Liver (tissue), 3 donors: ENCODE data around the gene SPEG.

Experiments used
- EGR1 ChIP-seq, 2 donors: IDR thresholded peaks; 2 replicates each; pipeline ENCODE4 v1.6.1; 2016 to 2018; ENCODE audit warnings: antibody characterized with exemption in 2 of 2, low read depth in 2 of 2
- FOXA1 ChIP-seq: IDR thresholded peaks from 2 replicates; pipeline ENCODE4 v1.6.1; 2016; ENCODE audit warnings: antibody characterized with exemption
- GABPA ChIP-seq, 2 donors: IDR thresholded peaks in 1 of 2; conservative IDR thresholded peaks in 1 of 2; 2 replicates each; pipeline ENCODE4 v1.6.1; 2016; ENCODE audit warnings: antibody characterized with exemption in 2 of 2, mild to moderate bottlenecking in 1 of 2, moderate library complexity in 1 of 2
- RAD21 ChIP-seq, 2 donors: IDR thresholded peaks; 2 replicates each; pipeline ENCODE4 v1.6.1; 2016; ENCODE audit warnings: antibody characterized with exemption in 2 of 2, mild to moderate bottlenecking in 2 of 2
- REST ChIP-seq: IDR thresholded peaks from 2 replicates; pipeline ENCODE4 v1.6.1; 2016; ENCODE audit warnings: antibody characterized with exemption, mild to moderate bottlenecking
- SP1 ChIP-seq: IDR thresholded peaks from 2 replicates; pipeline ENCODE4 v1.6.1; 2018; ENCODE audit warnings: antibody characterized with exemption, mild to moderate bottlenecking
- TF ChIP-seq, protein P1 (sequence below): fragments of 150-350 bp; IDR thresholded peaks from 2 replicates; pipeline ENCODE4 v1.5.1; 2017; ENCODE audit warnings: improper control_type of control experiment, low read depth, low read length; ENCODE audit not compliant: missing input control
- TF ChIP-seq, protein P2 (sequence below): IDR thresholded peaks from 2 replicates; pipeline ENCODE4 v1.6.1; 2016; ENCODE audit warnings: antibody characterized with exemption
- TF ChIP-seq, protein P3 (sequence below): IDR thresholded peaks from 2 replicates; pipeline ENCODE4 v1.6.1; 2016; ENCODE audit warnings: antibody characterized with exemption
- TF ChIP-seq, protein P4 (sequence below): IDR thresholded peaks from 2 replicates; pipeline ENCODE4 v1.6.1; 2016; ENCODE audit warnings: antibody characterized with exemption
- donor health status: healthy.
- donor health status: healthy.

DNA sequence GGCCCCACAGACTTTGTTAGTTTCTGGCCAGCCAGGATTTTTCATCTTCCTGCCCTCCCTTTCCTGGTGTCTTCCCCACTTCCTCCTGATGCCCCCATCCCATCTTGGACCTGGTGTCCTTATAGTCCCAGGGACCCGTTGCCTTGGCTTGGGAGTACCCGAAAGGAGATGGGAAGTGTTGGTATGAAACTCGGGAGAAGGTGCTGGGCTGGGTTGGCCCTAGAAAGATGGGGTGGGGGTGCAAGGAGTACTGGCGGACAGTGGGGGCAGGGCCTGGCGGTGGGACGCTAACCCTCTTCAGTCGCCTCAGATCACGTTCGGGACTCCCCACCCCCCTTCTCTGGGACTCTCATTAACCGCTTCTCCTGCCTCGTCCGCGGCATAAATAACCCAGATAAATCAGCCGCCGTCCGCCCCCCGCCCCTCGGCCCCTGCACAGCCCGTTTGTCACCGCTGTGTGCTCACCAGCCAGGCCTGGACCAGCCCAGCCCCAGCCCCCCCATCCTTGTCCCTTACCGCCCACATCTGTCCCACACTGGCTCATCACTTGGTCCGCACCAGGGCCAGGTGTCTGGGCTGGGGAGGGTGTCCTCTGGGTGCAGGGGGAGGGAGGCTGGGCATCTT lies 76.0 kb downstream of the SPEG start:
- TF ChIP-seq, protein P1, sequence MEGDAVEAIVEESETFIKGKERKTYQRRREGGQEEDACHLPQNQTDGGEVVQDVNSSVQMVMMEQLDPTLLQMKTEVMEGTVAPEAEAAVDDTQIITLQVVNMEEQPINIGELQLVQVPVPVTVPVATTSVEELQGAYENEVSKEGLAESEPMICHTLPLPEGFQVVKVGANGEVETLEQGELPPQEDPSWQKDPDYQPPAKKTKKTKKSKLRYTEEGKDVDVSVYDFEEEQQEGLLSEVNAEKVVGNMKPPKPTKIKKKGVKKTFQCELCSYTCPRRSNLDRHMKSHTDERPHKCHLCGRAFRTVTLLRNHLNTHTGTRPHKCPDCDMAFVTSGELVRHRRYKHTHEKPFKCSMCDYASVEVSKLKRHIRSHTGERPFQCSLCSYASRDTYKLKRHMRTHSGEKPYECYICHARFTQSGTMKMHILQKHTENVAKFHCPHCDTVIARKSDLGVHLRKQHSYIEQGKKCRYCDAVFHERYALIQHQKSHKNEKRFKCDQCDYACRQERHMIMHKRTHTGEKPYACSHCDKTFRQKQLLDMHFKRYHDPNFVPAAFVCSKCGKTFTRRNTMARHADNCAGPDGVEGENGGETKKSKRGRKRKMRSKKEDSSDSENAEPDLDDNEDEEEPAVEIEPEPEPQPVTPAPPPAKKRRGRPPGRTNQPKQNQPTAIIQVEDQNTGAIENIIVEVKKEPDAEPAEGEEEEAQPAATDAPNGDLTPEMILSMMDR = no peak
- TF ChIP-seq GABPA (IDR thresholded peaks at IDR 0.05 in 1 of 2, conservative IDR thresholded peaks at IDR 0.05 in 1 of 2) (no peak), SP1 (no peak), EGR1 (IDR thresholded peaks at IDR 0.05; ENCODE audit: low read depth in 2 of 2) (no peak), FOXA1 (no peak), REST (no peak), RAD21 (IDR thresholded peaks at IDR 0.05) (no peak)
- TF ChIP-seq, protein P2, sequence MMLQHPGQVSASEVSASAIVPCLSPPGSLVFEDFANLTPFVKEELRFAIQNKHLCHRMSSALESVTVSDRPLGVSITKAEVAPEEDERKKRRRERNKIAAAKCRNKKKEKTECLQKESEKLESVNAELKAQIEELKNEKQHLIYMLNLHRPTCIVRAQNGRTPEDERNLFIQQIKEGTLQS = no peak
- TF ChIP-seq, protein P3, sequence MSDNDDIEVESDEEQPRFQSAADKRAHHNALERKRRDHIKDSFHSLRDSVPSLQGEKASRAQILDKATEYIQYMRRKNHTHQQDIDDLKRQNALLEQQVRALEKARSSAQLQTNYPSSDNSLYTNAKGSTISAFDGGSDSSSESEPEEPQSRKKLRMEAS = no peak
- TF ChIP-seq, protein P4, sequence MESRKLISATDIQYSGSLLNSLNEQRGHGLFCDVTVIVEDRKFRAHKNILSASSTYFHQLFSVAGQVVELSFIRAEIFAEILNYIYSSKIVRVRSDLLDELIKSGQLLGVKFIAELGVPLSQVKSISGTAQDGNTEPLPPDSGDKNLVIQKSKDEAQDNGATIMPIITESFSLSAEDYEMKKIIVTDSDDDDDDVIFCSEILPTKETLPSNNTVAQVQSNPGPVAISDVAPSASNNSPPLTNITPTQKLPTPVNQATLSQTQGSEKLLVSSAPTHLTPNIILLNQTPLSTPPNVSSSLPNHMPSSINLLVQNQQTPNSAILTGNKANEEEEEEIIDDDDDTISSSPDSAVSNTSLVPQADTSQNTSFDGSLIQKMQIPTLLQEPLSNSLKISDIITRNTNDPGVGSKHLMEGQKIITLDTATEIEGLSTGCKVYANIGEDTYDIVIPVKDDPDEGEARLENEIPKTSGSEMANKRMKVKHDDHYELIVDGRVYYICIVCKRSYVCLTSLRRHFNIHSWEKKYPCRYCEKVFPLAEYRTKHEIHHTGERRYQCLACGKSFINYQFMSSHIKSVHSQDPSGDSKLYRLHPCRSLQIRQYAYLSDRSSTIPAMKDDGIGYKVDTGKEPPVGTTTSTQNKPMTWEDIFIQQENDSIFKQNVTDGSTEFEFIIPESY = no peak
